Activated naive CD8-positive, alpha-beta T cell treated with anti-CD3 and anti-CD28 coated beads, Interleukin-2, amount 10 ng/mL, durations not matched to agents 7 days and 5 days (primary cell): ENCODE results near the gene ATP12A. TPM values are rescaled to one million over a fixed set of nuclear protein-coding genes. Genes with fewer than 3 reads are reported as not detected.
"Not testable (repeated sequence)": the region's sequence is repeated elsewhere in the genome, so short reads cannot be mapped to it uniquely, and the experiment has no call there.

Source experiments
- ATAC-seq: fragments of 150-1000 bp; cut with Tn5 transposase; one replicate; pipeline ENCODE4 v1.10.0; 2021; ENCODE audit warnings: low read depth, moderate library complexity
- POLR2A ChIA-PET: fragments of 350-600 bp; sonication (Branson Sonifier 250); formaldehyde crosslinking; loops from one replicate; lab custom pipeline; 2021; ENCODE audit warnings: antibody characterized with exemption; lab: Charles Lee
- DNase-seq: peaks from one replicate; pipeline ENCODE4 v3.0.0; 2021
- H3K27ac Mint-ChIP-seq: one replicate; pipeline ENCODE4 v1.8.0; 2022; ENCODE audit warnings: mild to moderate bottlenecking, mixed read lengths
- H3K27me3 Mint-ChIP-seq: one replicate; pipeline ENCODE4 v1.8.0; 2022; ENCODE audit warnings: mild to moderate bottlenecking, moderate library complexity, mixed read lengths
- H3K36me3 Mint-ChIP-seq: one replicate; pipeline ENCODE4 v1.8.0; 2021; ENCODE audit warnings: mild to moderate bottlenecking, mixed read lengths
- H3K4me1 Mint-ChIP-seq: one replicate; pipeline ENCODE4 v1.8.0; 2021; ENCODE audit warnings: mixed read lengths
- H3K4me3 Mint-ChIP-seq: one replicate; pipeline ENCODE4 v1.8.0; 2022; ENCODE audit warnings: mild to moderate bottlenecking, moderate library complexity, mixed read lengths
- H3K9me3 Mint-ChIP-seq: one replicate; pipeline ENCODE4 v1.8.0; 2021; ENCODE audit warnings: mixed read lengths
- total RNA-seq, 2 experiments: library from RNA; stranded (reverse); gene quantifications; one replicate each; pipeline ENCODE4 v1.2.3, GENCODE V29; 2021

Gene ATP12A
- total RNA-seq, 2 experiments from 2014 or later, result not detected

DNA sequence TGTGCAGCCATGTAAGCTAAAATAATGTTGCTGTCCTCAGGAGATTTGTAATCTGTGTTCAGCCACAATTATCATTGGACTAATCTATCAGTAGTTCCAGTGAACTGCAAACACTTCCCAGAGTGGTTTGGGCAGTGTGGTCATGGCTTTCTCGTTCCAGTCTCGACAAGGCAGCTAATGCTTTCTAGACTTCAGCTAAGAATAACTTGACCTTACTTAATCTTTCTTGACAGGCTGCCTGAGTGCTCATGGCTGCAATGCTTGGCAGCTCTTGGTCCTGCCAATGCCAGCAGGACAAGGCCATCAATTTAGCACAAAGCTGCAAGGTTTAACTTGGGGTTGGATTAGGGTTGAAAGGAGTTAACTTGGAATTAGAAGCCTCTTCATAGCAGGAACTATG, 32.8 kb downstream of the ATP12A start:
- H3K9me3 Mint-ChIP-seq, result no peaks in the 10 kb centered on the region
- no peaks in the 10 kb centered on the region for H3K27me3 Mint-ChIP-seq
- POLR2A ChIA-PET, result no interaction called here
- no peak for DNase-seq
- no peak overlapping the region for H3K4me3 Mint-ChIP-seq
- no peak for ATAC-seq
- H3K4me1 Mint-ChIP-seq, result peaks cover 30% of the 10 kb centered on the region
- peaks cover 1% of the 10 kb centered on the region for H3K36me3 Mint-ChIP-seq
- no peak overlapping the region for H3K27ac Mint-ChIP-seq

- Mint-ChIP-seq H3K27ac (no peak overlapping the region), H3K27me3 (peaks cover 13% of the 10 kb centered on the region), H3K36me3 (peaks cover 1% of the 10 kb centered on the region), H3K4me3 (no peak overlapping the region), H3K4me1 (peaks cover 14% of the 10 kb centered on the region), H3K9me3 (no peaks in the 10 kb centered on the region)
- no peak for ATAC-seq
- POLR2A ChIA-PET, result no interaction called here
- no peak for DNase-seq
Observed at GRCh38 chr13:24716011-24716410, 35.8 kb downstream of the ATP12A start.

- POLR2A ChIA-PET, result no interaction called here
- DNase-seq (no peak), ATAC-seq (no peak)
- Mint-ChIP-seq H3K9me3 (no peaks in the 10 kb centered on the region), H3K27me3 (peaks cover 15% of the 10 kb centered on the region), H3K4me1 (peaks cover 14% of the 10 kb centered on the region), H3K36me3 (peaks cover under 1% of the 10 kb centered on the region), H3K27ac (no peak overlapping the region), H3K4me3 (no peak overlapping the region)
Observed at GRCh38 chr13:24716446-24716845, 36.2 kb downstream of the ATP12A start.

- POLR2A ChIA-PET, result no interaction called here
- peaks cover 14% of the 10 kb centered on the region for H3K4me1 Mint-ChIP-seq
- H3K9me3 Mint-ChIP-seq, result no peaks in the 10 kb centered on the region
- ATAC-seq, result no peak
- H3K27ac Mint-ChIP-seq, result no peak overlapping the region
- H3K27me3 Mint-ChIP-seq, result peaks cover 15% of the 10 kb centered on the region
- H3K4me3 Mint-ChIP-seq, result no peak overlapping the region
- DNase-seq, result no peak
- no peaks in the 10 kb centered on the region for H3K36me3 Mint-ChIP-seq
Observed at GRCh38 chr13:24717217-24717616, 37.0 kb downstream of the ATP12A start.

DNA sequence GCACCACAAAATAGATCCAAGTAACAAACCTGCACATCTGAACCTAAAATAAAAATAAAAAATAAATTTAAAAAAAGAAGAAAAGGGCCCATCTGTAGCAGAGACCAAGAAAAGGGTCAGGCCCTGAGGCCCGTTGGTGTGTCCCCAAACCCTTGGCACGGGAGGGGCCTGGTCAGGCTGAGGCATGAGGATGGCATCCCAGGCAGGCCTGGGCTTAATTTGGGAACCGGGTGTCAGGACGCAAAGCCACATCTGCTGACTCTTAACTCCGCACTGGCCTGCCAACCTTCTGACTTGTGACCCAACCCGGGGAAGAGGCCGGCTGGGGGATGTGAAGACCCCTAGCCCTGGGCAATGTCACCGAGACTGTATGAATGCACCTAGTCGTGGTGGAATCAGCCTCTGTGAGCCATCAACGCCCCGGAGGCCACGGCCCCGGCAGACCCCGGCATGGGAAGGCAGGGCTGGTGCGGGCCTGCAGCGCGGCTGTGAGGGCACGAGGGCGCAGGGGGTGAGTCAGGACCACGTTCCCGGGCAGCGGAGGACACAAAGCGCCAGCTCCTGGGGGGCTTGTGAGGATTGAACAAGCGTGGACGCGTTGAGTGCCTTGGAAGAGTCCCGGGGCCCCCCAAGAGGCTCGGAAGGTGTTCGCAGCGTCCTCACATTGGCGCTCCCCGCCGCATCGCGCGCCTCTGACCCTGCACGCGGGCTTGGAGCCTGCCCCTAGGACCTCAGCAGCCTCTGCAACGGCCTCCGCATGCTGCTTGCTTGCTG, 38.2 kb downstream of the ATP12A start:
- ATAC-seq, result no peak
- Mint-ChIP-seq H3K27me3 (peaks cover 15% of the 10 kb centered on the region), H3K27ac (no peak overlapping the region), H3K4me1 (peaks cover 14% of the 10 kb centered on the region), H3K4me3 (no peak overlapping the region), H3K9me3 (no peaks in the 10 kb centered on the region), H3K36me3 (no peaks in the 10 kb centered on the region)
- no peak for DNase-seq
- POLR2A ChIA-PET, result no interaction called here

DNA sequence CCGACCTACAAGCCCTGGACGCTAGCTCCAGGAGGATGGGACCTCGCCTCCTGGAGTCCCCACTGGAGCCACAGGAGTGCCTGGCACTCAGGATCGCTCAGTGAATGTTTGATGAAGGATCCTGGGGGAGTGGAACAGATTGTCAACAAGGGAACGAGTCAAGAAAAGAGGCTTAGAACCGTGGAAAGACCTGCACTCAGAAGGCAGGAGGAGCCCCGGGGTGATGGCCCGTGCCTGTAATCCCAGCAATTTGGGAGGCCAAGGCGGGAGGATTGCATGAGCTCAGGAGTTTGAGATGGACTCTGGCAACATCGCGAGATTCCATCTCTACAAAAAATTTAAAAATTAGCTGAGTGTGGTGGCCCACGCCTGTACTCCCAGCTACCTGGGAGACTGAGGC, 38.9 kb downstream of the ATP12A start:
- Mint-ChIP-seq H3K27me3 (peaks cover 17% of the 10 kb centered on the region), H3K36me3 (no peaks in the 10 kb centered on the region), H3K9me3 (no peaks in the 10 kb centered on the region), H3K4me1 (peaks cover 14% of the 10 kb centered on the region), H3K27ac (no peak overlapping the region), H3K4me3 (no peak overlapping the region)
- POLR2A ChIA-PET, result no interaction called here
- no peak for DNase-seq
- no peak for ATAC-seq

DNA sequence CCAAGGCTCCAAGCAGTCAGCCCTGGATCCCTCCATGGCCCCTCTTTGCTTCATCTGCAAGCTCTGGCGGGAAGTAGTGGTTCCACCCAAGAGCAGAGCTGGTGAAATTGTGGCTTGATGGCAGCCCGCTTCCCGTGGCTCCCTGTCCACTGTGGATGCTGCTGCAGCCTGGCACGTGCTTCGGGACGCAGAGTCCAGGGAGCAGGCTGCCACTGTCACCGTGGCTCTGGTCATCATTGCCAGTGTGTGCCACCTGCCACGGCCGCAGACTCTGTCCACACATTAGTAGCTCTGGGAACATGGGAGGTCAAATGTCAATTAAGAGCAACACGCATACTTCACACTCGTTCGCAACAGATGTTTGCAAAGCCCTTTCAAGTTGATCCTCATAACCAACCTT, 43.0 kb downstream of the ATP12A start:
- H3K4me3 Mint-ChIP-seq, result no peak overlapping the region
- H3K27me3 Mint-ChIP-seq, result peaks cover 24% of the 10 kb centered on the region
- H3K36me3 Mint-ChIP-seq, result no peaks in the 10 kb centered on the region
- no peak for DNase-seq
- POLR2A ChIA-PET, result interaction anchor here (1.2 kb wide), 1 partner anchor 30 kb away, joined by 4 read pairs; no protein-coding TSS in a partner anchor
- peaks cover 22% of the 10 kb centered on the region for H3K4me1 Mint-ChIP-seq
- no peak overlapping the region for H3K27ac Mint-ChIP-seq
- H3K9me3 Mint-ChIP-seq, result no peaks in the 10 kb centered on the region
- no peak for ATAC-seq

DNA sequence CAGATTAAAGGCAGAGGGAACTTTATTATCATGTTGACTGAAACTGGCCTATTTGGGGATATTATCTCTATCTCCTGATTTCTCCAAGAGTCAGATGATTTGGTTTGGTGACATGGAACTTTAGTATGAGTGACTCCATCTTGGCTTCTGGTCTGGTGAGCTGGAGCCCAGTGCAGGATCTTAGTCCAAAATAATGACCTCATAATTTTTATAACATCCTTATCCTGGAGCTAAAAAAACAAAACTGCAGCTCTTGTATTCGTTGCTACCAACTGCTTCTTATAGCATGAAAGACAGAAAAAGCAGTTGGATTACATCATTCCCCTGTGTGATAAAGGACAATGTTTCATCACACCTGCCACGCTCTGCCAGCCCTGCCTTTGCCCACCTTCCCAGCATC, 44.5 kb downstream of the ATP12A start:
- Mint-ChIP-seq H3K36me3 (no peaks in the 10 kb centered on the region), H3K4me1 (peaks cover 22% of the 10 kb centered on the region), H3K27ac (no peak overlapping the region), H3K27me3 (peaks cover 17% of the 10 kb centered on the region), H3K4me3 (no peak overlapping the region), H3K9me3 (no peaks in the 10 kb centered on the region)
- no peak for DNase-seq
- ATAC-seq, result no peak
- POLR2A ChIA-PET, result interaction anchor here (1.3 kb wide), 1 partner anchor 32 kb away, joined by 3 read pairs; no protein-coding TSS in a partner anchor

DNA sequence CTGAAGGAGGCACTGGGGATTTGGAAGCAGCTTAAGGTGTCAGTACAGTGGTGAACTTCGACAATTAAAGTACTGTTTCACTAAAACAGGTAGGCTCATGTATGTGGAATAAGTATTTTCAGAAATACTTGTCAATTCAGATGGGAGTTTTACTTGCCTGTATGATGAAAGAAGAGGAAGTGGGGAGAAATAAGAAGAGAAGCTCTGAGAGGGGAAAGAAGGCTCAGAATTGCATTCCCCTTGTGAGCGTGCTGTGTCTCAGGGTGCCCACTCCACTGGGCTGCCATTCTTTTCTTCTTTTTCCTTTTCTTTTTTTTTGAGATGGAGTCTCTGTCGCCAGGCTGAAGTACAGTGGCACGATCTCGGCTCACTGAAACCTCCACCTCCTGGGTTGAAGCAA, 45.2 kb downstream of the ATP12A start:
- H3K27ac Mint-ChIP-seq, result no peak overlapping the region
- POLR2A ChIA-PET, result interaction anchor here (1.3 kb wide), 1 partner anchor 33 kb away, joined by 3 read pairs; no protein-coding TSS in a partner anchor
- peaks cover 14% of the 10 kb centered on the region for H3K27me3 Mint-ChIP-seq
- H3K4me1 Mint-ChIP-seq, result peaks cover 20% of the 10 kb centered on the region
- H3K36me3 Mint-ChIP-seq, result no peaks in the 10 kb centered on the region
- DNase-seq (no peak), ATAC-seq (no peak)
- H3K4me3 Mint-ChIP-seq, result no peak overlapping the region
- H3K9me3 Mint-ChIP-seq, result no peaks in the 10 kb centered on the region

- peaks cover 20% of the 10 kb centered on the region for H3K4me1 Mint-ChIP-seq
- no peaks in the 10 kb centered on the region for H3K9me3 Mint-ChIP-seq
- H3K27ac Mint-ChIP-seq, result no peak overlapping the region
- no peaks in the 10 kb centered on the region for H3K36me3 Mint-ChIP-seq
- no peak overlapping the region for H3K4me3 Mint-ChIP-seq
- peak; percentile 57 for DNase-seq
- POLR2A ChIA-PET, result interaction anchor here (0.7 to 1.3 kb wide), 2 partner anchors 43 to 109 kb away, joined by 3 to 7 read pairs; no protein-coding TSS in a partner anchor
- H3K27me3 Mint-ChIP-seq, result peaks cover 18% of the 10 kb centered on the region
- peak; percentile 97 for ATAC-seq
Observed at GRCh38 chr13:24727731-24728601, 47.8 kb downstream of the ATP12A start.

GRCh38 chr13:24730873-24731567, 50.8 kb downstream of the ATP12A start:
- POLR2A ChIA-PET, ATAC-seq, H3K4me3 Mint-ChIP-seq, H3K27ac Mint-ChIP-seq, H3K9me3 Mint-ChIP-seq, H3K36me3 Mint-ChIP-seq, DNase-seq: not testable (repeated sequence)
- H3K4me1 Mint-ChIP-seq, result peaks cover 11% of the 10 kb centered on the region
- H3K27me3 Mint-ChIP-seq, result peaks cover 16% of the 10 kb centered on the region

DNA sequence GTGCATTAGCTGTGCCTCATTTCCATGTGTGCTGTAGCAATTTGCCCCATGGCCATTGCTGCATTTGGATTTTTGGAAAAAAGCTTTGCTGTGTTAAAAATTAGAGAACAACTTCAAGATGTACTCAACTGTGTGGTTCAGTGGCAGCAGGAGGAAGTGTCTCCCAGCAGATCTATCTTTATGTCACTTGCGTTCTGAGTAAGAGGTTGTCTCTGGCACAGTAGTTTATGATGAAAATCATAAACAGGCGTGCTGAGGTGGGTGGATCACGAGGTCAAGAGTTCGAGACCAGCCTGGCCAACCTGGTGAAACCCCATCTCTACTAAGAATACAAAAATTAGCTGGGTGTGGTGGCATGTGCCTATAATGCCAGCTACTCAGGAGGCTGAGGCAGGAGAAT, 54.7 kb downstream of the ATP12A start:
- Mint-ChIP-seq H3K9me3 (no peaks in the 10 kb centered on the region), H3K27me3 (peaks cover 12% of the 10 kb centered on the region), H3K36me3 (no peaks in the 10 kb centered on the region), H3K4me1 (peaks cover under 1% of the 10 kb centered on the region), H3K4me3 (no peak overlapping the region), H3K27ac (no peak overlapping the region)
- POLR2A ChIA-PET, result no interaction called here
- DNase-seq (no peak), ATAC-seq (no peak)

DNA sequence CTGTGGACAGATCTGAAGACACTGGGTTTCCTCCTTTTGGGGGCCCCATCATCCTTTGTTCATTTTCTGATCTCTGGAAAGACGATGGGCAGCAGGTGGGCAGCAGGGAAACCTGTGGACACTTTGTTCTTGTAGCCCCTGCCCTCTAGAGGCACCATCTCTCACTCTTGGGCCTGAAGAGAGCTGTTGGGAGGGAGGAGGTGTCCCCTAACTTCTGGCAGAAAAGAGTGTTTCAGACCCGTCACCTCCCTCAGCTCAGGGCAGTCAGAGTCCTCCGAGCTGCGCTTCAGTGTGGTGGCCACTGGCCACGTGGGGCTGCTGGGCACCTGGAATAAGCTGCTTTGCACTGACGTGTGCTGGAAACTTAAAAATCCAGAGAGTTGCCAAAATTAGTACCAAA, 56.8 kb downstream of the ATP12A start:
- POLR2A ChIA-PET, result no interaction called here
- Mint-ChIP-seq H3K27me3 (peaks cover 2% of the 10 kb centered on the region), H3K4me1 (peaks cover 3% of the 10 kb centered on the region), H3K27ac (no peak overlapping the region), H3K4me3 (no peak overlapping the region), H3K9me3 (no peaks in the 10 kb centered on the region), H3K36me3 (no peaks in the 10 kb centered on the region)
- no peak for DNase-seq
- no peak for ATAC-seq
